ENCODE results near the gene FMO1.

FMO1 gene

GRCh38 chr1:171206978-171207355, 41.3 kb upstream of the FMO1 start:
- no peaks in the 10 kb centered on the region for H3F3A ChIP-seq (ENCODE audit: insufficient read depth, low read length)
- no peak overlapping the region for H3K27ac ChIP-seq (ENCODE audit: low read length)
- H3K4me3 ChIP-seq (ENCODE audit: low read length): no peak overlapping the region
- H3K27me3 ChIP-seq (replicated peaks; ENCODE audit: insufficient read depth, low read length): no peaks in the 10 kb centered on the region
- H3K9me2 ChIP-seq (replicated peaks; ENCODE audit: insufficient read depth, low read length): no peaks in the 10 kb centered on the region
- no peaks in the 10 kb centered on the region for H4K20me1 ChIP-seq (ENCODE audit: insufficient read depth, low read length)
- no peaks in the 10 kb centered on the region for H3K36me3 ChIP-seq (replicated peaks; ENCODE audit: insufficient read depth, low read length)
- no peaks in the 10 kb centered on the region for H3K9me3 ChIP-seq (replicated peaks; ENCODE audit: insufficient read depth, low read length)
- H3K4me1 ChIP-seq (ENCODE audit: low read length): no peaks in the 10 kb centered on the region
- H3K9ac ChIP-seq (ENCODE audit: low read length): no peak overlapping the region
- no peaks in the 10 kb centered on the region for H3K79me2 ChIP-seq (ENCODE audit: low read length)
- DNase-seq: no peak
- H2AFZ ChIP-seq (ENCODE audit: low read length): no peak overlapping the region
- no peak overlapping the region for H3K4me2 ChIP-seq (ENCODE audit: low read depth, low read length)
- TF ChIP-seq EZH2 (optimal IDR thresholded peaks at IDR 0.05; ENCODE audit: low read depth, low read length) (no peak), CTCF (IDR thresholded peaks at IDR 0.05; ENCODE audit: low read length) (no peak), EZH2phosphoT487 (IDR thresholded peaks at IDR 0.05; ENCODE audit: low read length) (no peak)

- Histone ChIP-seq H3K9me3 (replicated peaks; ENCODE audit: insufficient read depth, low read length) (no peaks in the 10 kb centered on the region), H3K27ac (ENCODE audit: low read length) (no peak overlapping the region), H3K4me3 (ENCODE audit: low read length) (no peak overlapping the region), H3K4me1 (ENCODE audit: low read length) (no peaks in the 10 kb centered on the region), H3K9me2 (replicated peaks; ENCODE audit: insufficient read depth, low read length) (no peaks in the 10 kb centered on the region), H3F3A (ENCODE audit: insufficient read depth, low read length) (no peaks in the 10 kb centered on the region), H3K9ac (ENCODE audit: low read length) (no peak overlapping the region), H3K36me3 (replicated peaks; ENCODE audit: insufficient read depth, low read length) (no peaks in the 10 kb centered on the region), H3K4me2 (ENCODE audit: low read depth, low read length) (no peak overlapping the region), H3K27me3 (replicated peaks; ENCODE audit: insufficient read depth, low read length) (no peaks in the 10 kb centered on the region), H4K20me1 (ENCODE audit: insufficient read depth, low read length) (no peaks in the 10 kb centered on the region), H2AFZ (ENCODE audit: low read length) (no peak overlapping the region), H3K79me2 (ENCODE audit: low read length) (no peaks in the 10 kb centered on the region)
- TF ChIP-seq CTCF (IDR thresholded peaks at IDR 0.05; ENCODE audit: low read length): no peak
- TF ChIP-seq EZH2 (optimal IDR thresholded peaks at IDR 0.05; ENCODE audit: low read depth, low read length): no peak
- no peak for TF ChIP-seq EZH2phosphoT487 (IDR thresholded peaks at IDR 0.05; ENCODE audit: low read length)
- no peak for DNase-seq
Observed at GRCh38 chr1:171207377-171207776, 40.9 kb upstream of the FMO1 start.

- H3K4me2 ChIP-seq (ENCODE audit: low read depth, low read length): no peak overlapping the region
- no peaks in the 10 kb centered on the region for H4K20me1 ChIP-seq (ENCODE audit: insufficient read depth, low read length)
- no peaks in the 10 kb centered on the region for H3K9me3 ChIP-seq (replicated peaks; ENCODE audit: insufficient read depth, low read length)
- H3K36me3 ChIP-seq (replicated peaks; ENCODE audit: insufficient read depth, low read length): no peaks in the 10 kb centered on the region
- no peak for DNase-seq
- H3K4me3 ChIP-seq (ENCODE audit: low read length): no peak overlapping the region
- H3K4me1 ChIP-seq (ENCODE audit: low read length): no peaks in the 10 kb centered on the region
- no peak overlapping the region for H2AFZ ChIP-seq (ENCODE audit: low read length)
- TF ChIP-seq CTCF (IDR thresholded peaks at IDR 0.05; ENCODE audit: low read length) (no peak), EZH2phosphoT487 (IDR thresholded peaks at IDR 0.05; ENCODE audit: low read length) (no peak), EZH2 (optimal IDR thresholded peaks at IDR 0.05; ENCODE audit: low read depth, low read length) (no peak)
- no peaks in the 10 kb centered on the region for H3F3A ChIP-seq (ENCODE audit: insufficient read depth, low read length)
- no peaks in the 10 kb centered on the region for H3K9me2 ChIP-seq (replicated peaks; ENCODE audit: insufficient read depth, low read length)
- no peaks in the 10 kb centered on the region for H3K79me2 ChIP-seq (ENCODE audit: low read length)
- H3K27me3 ChIP-seq (replicated peaks; ENCODE audit: insufficient read depth, low read length): no peaks in the 10 kb centered on the region
- H3K27ac ChIP-seq (ENCODE audit: low read length): no peak overlapping the region
- no peak overlapping the region for H3K9ac ChIP-seq (ENCODE audit: low read length)
Observed at GRCh38 chr1:171210355-171210754, 37.9 kb upstream of the FMO1 start.

Data from MM.1S (cell line).